Measurements from ENCODE around the gene TXNIP.

GRCh38 chr1:145961425-145962156 is 34.8 kb downstream of the TXNIP start:
- TF ChIP-seq POLR2A (IDR thresholded peaks at IDR 0.05) (no peak), EP300 (IDR thresholded peaks at IDR 0.05) (no peak), POLR2AphosphoS5 (IDR thresholded peaks at IDR 0.05) (peak in 3 of 4 donors; percentile 24 to 68 (median 27)), CTCF (IDR thresholded peaks at IDR 0.05) (no peak)
